GM12878 (cell line): ENCODE data around the gene LAS1L. TPM values are rescaled to one million over a fixed set of nuclear protein-coding genes. Genes with fewer than 3 reads are reported as not detected.

ENCODE experiments used
- ATAC-seq: fragments of 200-7000 bp; cut with Tn5 transposase; 3 replicates; pipeline ENCODE4 v1.9.1; 2020; ENCODE audit warnings: mild to moderate bottlenecking, moderate library complexity
- BruUV-seq: library from RNA; stranded (reverse); fragments of 400-500 nt; replicated peaks from 2 replicates; lab custom pipeline; 2021; lab: Mats Ljungman, UMichigan
- CTCF ChIA-PET: fragments of 300-600 bp; sonication (Branson Sonifier 250); formaldehyde crosslinking; extraction: SDS; loops from one replicate; lab custom pipeline; 2021; ENCODE audit warnings: inconsistent platforms; lab: Yijun Ruan, JAX
- POLR2A ChIA-PET: fragments of 350-600 bp; formaldehyde crosslinking; extraction: SDS; loops from one replicate; lab custom pipeline; 2021; ENCODE audit warnings: inconsistent platforms; lab: Charles Lee
- RAD21 ChIA-PET: fragments of 300-600 bp; sonication (Branson Sonifier 250); formaldehyde crosslinking; loops from one replicate; lab custom pipeline; 2023; ENCODE audit warnings: antibody characterized with exemption; ENCODE audit not compliant: unreplicated experiment; lab: Charles Lee
- SMC1A ChIA-PET: fragments of 300-600 bp; sonication (Branson Sonifier 250); formaldehyde crosslinking; loops from one replicate; lab custom pipeline; 2023; ENCODE audit not compliant: unreplicated experiment, uncharacterized antibody; lab: Charles Lee
- DNase-seq: peaks from one replicate; pipeline ENCODE4 v3.0.0-alpha.2; 2011; ENCODE audit warnings: low read depth, low spot score
- FAIRE-seq: peaks from 3 replicates; lab custom pipeline; 2011; peaks lifted over from hg19 to GRCh38; lab: Jason Lieb, UNC
- H2AFZ ChIP-seq: 2 replicates; pipeline ENCODE4 v1.6.0; 2011; ENCODE audit warnings: low read depth, low read length, control low read depth; ENCODE audit not compliant: control insufficient read depth
- H3K27ac ChIP-seq: 2 replicates; pipeline ENCODE4 v1.5.1; 2011; ENCODE audit warnings: control low read depth; ENCODE audit not compliant: control insufficient read depth, insufficient read depth
- H3K27me3 ChIP-seq, 2 experiments: replicated peaks in 1 of 2; 2 replicates each; pipeline versions ENCODE4 v1.6.0 to v1.6.1; 2011; ENCODE audit warnings: low read length in 1 of 2; ENCODE audit not compliant: control insufficient read depth in 2 of 2, insufficient read depth in 2 of 2
- H3K36me3 ChIP-seq, 2 experiments: 2 replicates each; pipeline ENCODE4 v1.5.1; 2011; ENCODE audit warnings: low read length in 1 of 2; ENCODE audit not compliant: control insufficient read depth in 2 of 2, insufficient read depth in 2 of 2
- H3K4me1 ChIP-seq: 2 replicates; pipeline ENCODE4 v1.6.1; 2011; ENCODE audit warnings: mild to moderate bottlenecking, low read length, moderate library complexity, mixed read lengths; ENCODE audit not compliant: control insufficient read depth, insufficient read depth
- H3K4me2 ChIP-seq: 2 replicates; pipeline ENCODE4 v1.6.0; 2011; ENCODE audit warnings: control low read depth; ENCODE audit not compliant: control insufficient read depth, insufficient read depth
- H3K4me3 ChIP-seq: fragments of 200-600 bp; sonication (generic); 2 replicates; pipeline ENCODE4 v1.5.1; 2016
- H3K79me2 ChIP-seq: 2 replicates; pipeline ENCODE4 v1.6.0; 2011; ENCODE audit warnings: low read length; ENCODE audit not compliant: control insufficient read depth, insufficient read depth
- H3K9ac ChIP-seq: 2 replicates; pipeline ENCODE4 v1.8.0; 2011; ENCODE audit warnings: low read length, control low read depth, mixed read lengths; ENCODE audit not compliant: control insufficient read depth, insufficient read depth
- H3K9me3 ChIP-seq: replicated peaks from 3 replicates; pipeline ENCODE4 v1.5.1; 2011; ENCODE audit warnings: mild to moderate bottlenecking, low read length; ENCODE audit not compliant: control insufficient read depth, insufficient read depth
- H4K20me1 ChIP-seq: 2 replicates; pipeline ENCODE4 v1.6.0; 2011; ENCODE audit not compliant: control insufficient read depth, insufficient read depth
- EED ChIP-seq: sonication (generic); IDR thresholded peaks from 2 replicates; pipeline ENCODE4 v1.6.1; 2016; ENCODE audit warnings: antibody characterized with exemption, low read depth
- HCFC1 ChIP-seq: fragments of 150-350 bp; IDR thresholded peaks from 2 replicates; pipeline ENCODE4 v1.6.1; 2014; ENCODE audit warnings: low read length
- NRF1 ChIP-seq: conservative IDR thresholded peaks from 2 replicates; pipeline ENCODE4 v1.6.1; 2011; ENCODE audit warnings: mild to moderate bottlenecking, low read depth, low read length, improper control_type of control experiment
- TCF12 ChIP-seq: IDR thresholded peaks from 2 replicates; pipeline ENCODE4 v1.6.1; 2011; ENCODE audit warnings: low read depth, mild to moderate bottlenecking, low read length
- ZBTB11 ChIP-seq: fragments of 450-650 bp; formaldehyde crosslinking; IDR thresholded peaks from 2 replicates; pipeline ENCODE4 v1.5.0; 2022; ENCODE audit warnings: mild to moderate bottlenecking, missing genetic modification characterization
- ZNF592 ChIP-seq: fragments of 450-650 bp; IDR thresholded peaks from 2 replicates; pipeline ENCODE4 v1.6.1; 2017; ENCODE audit warnings: mild to moderate bottlenecking, moderate library complexity
- WGBS: methylation state at CpG from one replicate; pipeline ENCODE4 v1.1.6; 2016; ENCODE audit warnings: low lambda C conversion rate; ENCODE audit not compliant: insufficient replicate concordance, insufficient coverage; ENCODE audit errors: missing lambda C conversion rate; 5-methylcytosine and 5-hydroxymethylcytosine counted together
- in situ Hi-C: fragments of 300-500 bp; cut with MboI; formaldehyde crosslinking; loops from 9 replicates; pipeline ENCODE4 v1.14.3; 2018; ENCODE audit warnings: mixed read lengths
- intact Hi-C: fragments of 100-400 bp; cut with micrococcal nuclease; formaldehyde crosslinking; loops from one replicate; pipeline ENCODE4 v1.14.2; 2022; ENCODE audit not compliant: unreplicated experiment
- polyA plus RNA-seq, 11 experiments: library from polyadenylated mRNA; depleted of rRNA in 4 of 11; unstranded in 6 of 11; stranded (reverse) in 5 of 11; fragments of >200 nt; fragmentation: Nextera tagmentation in 4 of 11; fragmentation: Illumina TruSeq in 1 of 11; extraction: Ambion mirVana in 4 of 11; extraction: Trizol in 1 of 11; gene quantifications; 1 replicate in 1 of 11; 2 replicates in 10 of 11; pipeline versions ENCODE4 v1.2.1 to v1.2.3, GENCODE V29; 2011 to 2016; ENCODE audit warnings: inconsistent platforms in 2 of 11, missing spikeins in 2 of 11, low read depth in 1 of 11
- total RNA-seq, 4 experiments: library from RNA; depleted of rRNA in 3 of 4; stranded (reverse); fragments of >200 nt in 3 of 4; fragmentation: Illumina TruSeq in 1 of 4; extraction: Trizol in 1 of 4; gene quantifications; 2 replicates each; pipeline versions ENCODE4 v1.2.1 to v1.2.3, GENCODE V29; 2013 to 2021

LAS1L gene
- total and polyA plus RNA-seq, 10 of the 15 experiments (the other 5 are each of a cell fraction or from before 2014, with no cell fraction given) = 27.4 to 100 (median 56.4) TPM

- POLR2A ChIA-PET = no interaction called here
- Histone ChIP-seq H3K27ac (no peak overlapping the region), H3K4me1 (no peaks in the 10 kb centered on the region), H3K9me3 (no peaks in the 10 kb centered on the region), H3K36me3 (no peaks in the 10 kb centered on the region), H3K4me3 (no peak overlapping the region), H3K9ac (no peak overlapping the region), H3K79me2 (no peaks in the 10 kb centered on the region), H3K4me2 (no peak overlapping the region), H3K27me3 (no peaks in the 10 kb centered on the region), H2AFZ (no peak overlapping the region), H4K20me1 (no peaks in the 10 kb centered on the region)
- TF ChIP-seq TCF12 (no peak), ZNF592 (no peak), NRF1 (no peak), EED (no peak), HCFC1 (no peak), ZBTB11 (no peak)
- ATAC-seq (no peak), DNase-seq (no peak), FAIRE-seq (no peak)
- intact Hi-C loops (no loop called here), in situ Hi-C loops (no loop called here)
- whole genome bisulfite sequencing = 17% methylated on average over 5 of the region's 5 CpGs
- no TSS peak for BruUV-seq
- CTCF ChIA-PET = interaction anchor here (1.0 kb wide), 1 partner anchor 36 kb away, joined by 3 read pairs; no protein-coding TSS in a partner anchor
- RAD21 ChIA-PET = no interaction called here
- SMC1A ChIA-PET = no interaction called here
These were observed 46.1 kb downstream of the LAS1L start for GRCh38 chrX:65488495-65488894.
